ENCODE data around the gene SPRED2. TPM values are rescaled to one million over a fixed set of nuclear protein-coding genes. Genes with fewer than 3 reads are reported as not detected.

The SPRED2 gene
- total and polyA plus RNA-seq, 2 of the 8 experiments (the other 6 are each of a cell fraction or from before 2014, with no cell fraction given): 15.3 to 22.5 TPM

- Histone ChIP-seq H4K91ac (replicated peaks; ENCODE audit: insufficient read length, low read length) (no peak overlapping the region), H3K27me3 (replicated peaks in 1 of 4; ENCODE audit: control insufficient read depth in 3 of 4, extremely low read depth in 1 of 4, insufficient read depth in 3 of 4, low read length in 3 of 4) (no peaks in the 10 kb centered on the region), H2BK120ac (replicated peaks; ENCODE audit: low read depth, low read length) (no peak overlapping the region), H2BK12ac (ENCODE audit: low read depth, low read length) (no peak overlapping the region), H2AK5ac (ENCODE audit: low read depth, low read length) (no peak overlapping the region), H3K9me3 (ENCODE audit: insufficient read depth in 2 of 2, low read depth in 1 of 2, low read length in 1 of 2) (no peaks in the 10 kb centered on the region), H3K23me2 (ENCODE audit: low read depth, low read length) (no peaks in the 10 kb centered on the region), H3K36me3 (ENCODE audit: control insufficient read depth in 2 of 4, insufficient read depth in 4 of 4, low read length in 3 of 4) (no peaks in the 10 kb centered on the region), H3K14ac (ENCODE audit: insufficient read length) (no peak overlapping the region), H3K27ac (ENCODE audit: low read depth, low read length) (no peak overlapping the region), H3K4me2 (ENCODE audit: insufficient read depth in 1 of 2, low read depth in 2 of 2, low read length in 2 of 2) (no peak overlapping the region), H3K9ac (replicated peaks in 1 of 4; ENCODE audit: extremely low read depth in 1 of 4, low read depth in 3 of 4, low read length in 3 of 4) (no peak overlapping the region), H4K8ac (ENCODE audit: extremely low read depth, insufficient read depth, low read length) (no peak overlapping the region), H3K23ac (ENCODE audit: insufficient read length) (no peak overlapping the region), H3K56ac (replicated peaks; ENCODE audit: insufficient read length, low read depth, low read length) (no peak overlapping the region), H3K4ac (replicated peaks; ENCODE audit: insufficient read length, low read depth, low read length) (no peak overlapping the region), H2BK20ac (ENCODE audit: low read length) (no peak overlapping the region), H3K79me1 (ENCODE audit: low read depth, low read length) (no peaks in the 10 kb centered on the region; the same call in 1 of the 2 replicates), H2BK5ac (ENCODE audit: low read depth, low read length) (no peak overlapping the region), H4K5ac (ENCODE audit: insufficient read length, low read depth, low read length) (no peak overlapping the region), H3K4me3 (ENCODE audit: extremely low read depth in 1 of 4, insufficient read depth in 2 of 4, low read depth in 3 of 4, low read length in 4 of 4) (no peak overlapping the region), H2AFZ (ENCODE audit: low read length) (no peak overlapping the region), H3K4me1 (replicated peaks in 1 of 4; ENCODE audit: control insufficient read depth in 3 of 4, insufficient read depth in 4 of 4, low read length in 3 of 4) (no peaks in the 10 kb centered on the region), H2BK15ac (ENCODE audit: low read length) (no peak overlapping the region), H4K20me1 (replicated peaks in 1 of 2; ENCODE audit: control insufficient read depth in 1 of 2, insufficient read depth in 2 of 2, low read length in 2 of 2) (peaks cover 0 to 6% of the 10 kb centered on the region in 2 experiments), H3K18ac (ENCODE audit: extremely low read depth, low read length) (no peak overlapping the region), H3K79me2 (ENCODE audit: control insufficient read depth in 1 of 2, insufficient read depth in 2 of 2, low read length in 2 of 2) (no peaks in the 10 kb centered on the region)
- DNase-seq (ENCODE audit: low read depth in 1 of 2, low spot score in 2 of 2): no peak
- no peak for FAIRE-seq
- 94% methylated on average over 2 of the region's 2 CpGs; no CpG with 5 or more reads in 1 of the 2 experiments for WGBS, 2 experiments (ENCODE audit: extremely low coverage in 1 of 2, insufficient coverage in 1 of 2, insufficient read length in 1 of 2, insufficient replicate concordance in 2 of 2, low coverage in 1 of 2, low lambda C conversion rate in 2 of 2, missing lambda C conversion rate in 1 of 2)
- CTCF ChIA-PET (ENCODE audit: partially characterized antibody): interaction anchor here (0.8 to 3.9 kb wide), 12 partner anchors 9 to 351 kb away, joined by 3 to 14 read pairs (median 4); no protein-coding TSS in a partner anchor
- POLR2A ChIA-PET (ENCODE audit: partially characterized antibody): interaction anchor here (0.6 kb wide), 1 partner anchor 32 kb away, joined by 3 read pairs; no protein-coding TSS in a partner anchor
- TF ChIP-seq CHD1 (IDR thresholded peaks at IDR 0.05; ENCODE audit: low read depth, low read length) (no peak), CTBP2 (IDR thresholded peaks at IDR 0.05; ENCODE audit: borderline replicate concordance, insufficient read depth, insufficient read length, low read length) (no peak), RXRA (IDR thresholded peaks at IDR 0.05; ENCODE audit: insufficient read depth, low read depth, low read length) (no peak), SRF (IDR thresholded peaks at IDR 0.05; ENCODE audit: low read depth, low read length) (no peak), POLR2AphosphoS5 (IDR thresholded peaks at IDR 0.05; ENCODE audit: low read depth, low read length) (no peak), JUND (IDR thresholded peaks at IDR 0.05; ENCODE audit: low read length) (no peak)
These were observed 111.5 kb downstream of the SPRED2 start for GRCh38 chr2:65320946-65321345.

Measured in H1 (cell line).